Measurements from ENCODE around the gene TOGARAM2. TPM values are rescaled to one million over a fixed set of nuclear protein-coding genes. Genes with fewer than 3 reads are reported as not detected.

Gene TOGARAM2
- total RNA-seq, 1 experiment from 2014 or later: 0.76 TPM

DNA sequence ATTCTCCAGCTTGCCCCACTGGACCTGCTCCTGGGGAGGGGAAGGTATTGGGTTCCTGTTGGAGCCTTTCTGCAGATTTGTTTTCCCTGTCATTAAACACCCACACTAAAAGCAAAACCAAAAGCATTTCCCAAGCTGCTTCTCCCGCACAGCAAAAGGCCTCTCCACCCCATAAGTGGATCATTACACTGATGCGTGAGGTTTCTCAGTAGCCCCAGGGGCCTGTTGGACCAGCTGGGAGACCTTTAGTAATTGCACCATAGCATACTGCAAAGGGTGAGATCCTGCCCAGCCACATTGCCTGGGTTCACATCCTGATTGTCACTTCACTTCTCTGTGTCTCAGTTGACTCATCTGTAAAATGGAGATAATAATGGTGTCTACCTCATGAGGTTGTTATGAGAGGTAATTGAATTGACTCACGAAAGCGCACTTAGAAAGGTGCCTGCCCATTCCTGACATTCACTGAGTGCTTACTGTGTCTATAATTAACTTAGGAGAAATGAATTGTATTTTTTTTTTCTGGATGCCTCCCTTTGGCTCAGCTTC is 43.9 kb downstream of the TOGARAM2 start:
- RAD21 ChIA-PET (ENCODE audit: low non-redundant PET in 1 of 2, low total read pairs in 2 of 2, uncharacterized antibody in 2 of 2, unreplicated experiment in 2 of 2): no interaction called here
- intact Hi-C loops (cut with micrococcal nuclease): no loop called here
- Histone ChIP-seq H3K9me2 (ENCODE audit: insufficient read depth) (no peaks in the 10 kb centered on the region), H3K79me2 (ENCODE audit: insufficient read depth, low read length) (no peaks in the 10 kb centered on the region), H3K27ac (ENCODE audit: low read depth, low read length) (no peak overlapping the region), H3K9me3 (ENCODE audit: control insufficient read depth in 1 of 2, insufficient read depth in 1 of 2, low read depth in 1 of 2, low read length in 2 of 2) (no peaks in the 10 kb centered on the region), H3K4me3 (replicated peaks in 1 of 2; ENCODE audit: low read depth in 1 of 2, low read length in 2 of 2) (no peak overlapping the region), H4K20me1 (ENCODE audit: insufficient read depth) (no peaks in the 10 kb centered on the region), H2AFZ (ENCODE audit: low read depth, low read length, poor library complexity, severe bottlenecking) (no peak overlapping the region), H3K36me3 (ENCODE audit: control insufficient read depth in 1 of 2, insufficient read depth in 2 of 2, low read length in 2 of 2) (no peaks in the 10 kb centered on the region), H3K27me3 (ENCODE audit: insufficient read depth, low read length) (no peaks in the 10 kb centered on the region), H3K9ac (ENCODE audit: low read length) (no peak overlapping the region), H3K4me2 (ENCODE audit: low read length) (no peak overlapping the region), H3K4me1 (ENCODE audit: control insufficient read depth in 1 of 2, insufficient read depth in 2 of 2, low read length in 2 of 2) (no peaks in the 10 kb centered on the region)
- TF ChIP-seq RAD21 (IDR thresholded peaks at IDR 0.05; ENCODE audit: low read depth) (no peak), TCF7L2 (IDR thresholded peaks at IDR 0.05; ENCODE audit: borderline replicate concordance, extremely low read depth, insufficient read depth, insufficient read length) (no peak), ZFX (IDR thresholded peaks at IDR 0.05) (no peak), EGR1 (IDR thresholded peaks at IDR 0.05; ENCODE audit: low read depth) (no peak)
- ATAC-seq: no peak
- no peak for DNase-seq (ENCODE audit: low read depth, low spot score)
- BruUV-seq (replicated peaks): no TSS peak
- POLR2A ChIA-PET: no interaction called here
- CTCF ChIA-PET: no interaction called here

DNA sequence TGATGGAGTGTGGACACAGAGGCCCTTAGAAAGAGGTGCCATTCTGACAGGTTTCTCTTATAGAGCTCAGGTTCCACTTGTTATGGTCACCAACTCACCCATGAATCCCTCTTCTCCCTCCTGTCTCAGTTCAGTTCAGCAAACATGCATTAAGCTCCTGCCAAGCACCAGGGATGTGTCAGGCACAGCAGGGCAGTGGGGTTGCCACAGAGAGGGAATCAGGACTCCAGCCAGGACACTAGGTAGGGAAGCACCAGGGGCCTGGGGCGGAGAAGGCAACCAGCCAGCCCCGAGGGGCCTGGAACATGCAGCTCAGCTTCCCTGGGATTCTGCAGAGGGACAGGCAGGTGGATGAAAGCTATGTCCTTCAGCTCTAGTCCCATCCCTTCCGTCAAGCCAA is 44.6 kb downstream of the TOGARAM2 start:
- Histone ChIP-seq H3K9me2 (ENCODE audit: insufficient read depth) (no peaks in the 10 kb centered on the region), H3K4me2 (ENCODE audit: low read length) (no peak overlapping the region), H3K36me3 (ENCODE audit: control insufficient read depth in 1 of 2, insufficient read depth in 2 of 2, low read length in 2 of 2) (no peaks in the 10 kb centered on the region), H3K4me3 (replicated peaks in 1 of 2; ENCODE audit: low read depth in 1 of 2, low read length in 2 of 2) (no peak overlapping the region), H3K27ac (ENCODE audit: low read depth, low read length) (no peak overlapping the region), H3K9ac (ENCODE audit: low read length) (no peak overlapping the region), H3K27me3 (ENCODE audit: insufficient read depth, low read length) (no peaks in the 10 kb centered on the region), H2AFZ (ENCODE audit: low read depth, low read length, poor library complexity, severe bottlenecking) (no peak overlapping the region), H3K79me2 (ENCODE audit: insufficient read depth, low read length) (no peaks in the 10 kb centered on the region), H3K9me3 (ENCODE audit: control insufficient read depth in 1 of 2, insufficient read depth in 1 of 2, low read depth in 1 of 2, low read length in 2 of 2) (no peaks in the 10 kb centered on the region), H3K4me1 (ENCODE audit: control insufficient read depth in 1 of 2, insufficient read depth in 2 of 2, low read length in 2 of 2) (no peaks in the 10 kb centered on the region), H4K20me1 (ENCODE audit: insufficient read depth) (no peaks in the 10 kb centered on the region)
- no TSS peak for BruUV-seq (replicated peaks)
- no peak for ATAC-seq
- ChIA-PET POLR2A (no interaction called here), RAD21 (ENCODE audit: low non-redundant PET in 1 of 2, low total read pairs in 2 of 2, uncharacterized antibody in 2 of 2, unreplicated experiment in 2 of 2) (no interaction called here), CTCF (no interaction called here)
- TF ChIP-seq, protein P1, sequence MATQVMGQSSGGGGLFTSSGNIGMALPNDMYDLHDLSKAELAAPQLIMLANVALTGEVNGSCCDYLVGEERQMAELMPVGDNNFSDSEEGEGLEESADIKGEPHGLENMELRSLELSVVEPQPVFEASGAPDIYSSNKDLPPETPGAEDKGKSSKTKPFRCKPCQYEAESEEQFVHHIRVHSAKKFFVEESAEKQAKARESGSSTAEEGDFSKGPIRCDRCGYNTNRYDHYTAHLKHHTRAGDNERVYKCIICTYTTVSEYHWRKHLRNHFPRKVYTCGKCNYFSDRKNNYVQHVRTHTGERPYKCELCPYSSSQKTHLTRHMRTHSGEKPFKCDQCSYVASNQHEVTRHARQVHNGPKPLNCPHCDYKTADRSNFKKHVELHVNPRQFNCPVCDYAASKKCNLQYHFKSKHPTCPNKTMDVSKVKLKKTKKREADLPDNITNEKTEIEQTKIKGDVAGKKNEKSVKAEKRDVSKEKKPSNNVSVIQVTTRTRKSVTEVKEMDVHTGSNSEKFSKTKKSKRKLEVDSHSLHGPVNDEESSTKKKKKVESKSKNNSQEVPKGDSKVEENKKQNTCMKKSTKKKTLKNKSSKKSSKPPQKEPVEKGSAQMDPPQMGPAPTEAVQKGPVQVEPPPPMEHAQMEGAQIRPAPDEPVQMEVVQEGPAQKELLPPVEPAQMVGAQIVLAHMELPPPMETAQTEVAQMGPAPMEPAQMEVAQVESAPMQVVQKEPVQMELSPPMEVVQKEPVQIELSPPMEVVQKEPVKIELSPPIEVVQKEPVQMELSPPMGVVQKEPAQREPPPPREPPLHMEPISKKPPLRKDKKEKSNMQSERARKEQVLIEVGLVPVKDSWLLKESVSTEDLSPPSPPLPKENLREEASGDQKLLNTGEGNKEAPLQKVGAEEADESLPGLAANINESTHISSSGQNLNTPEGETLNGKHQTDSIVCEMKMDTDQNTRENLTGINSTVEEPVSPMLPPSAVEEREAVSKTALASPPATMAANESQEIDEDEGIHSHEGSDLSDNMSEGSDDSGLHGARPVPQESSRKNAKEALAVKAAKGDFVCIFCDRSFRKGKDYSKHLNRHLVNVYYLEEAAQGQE (IDR thresholded peaks at IDR 0.05; ENCODE audit: low read depth): no peak
- no peak for TF ChIP-seq RAD21 (IDR thresholded peaks at IDR 0.05; ENCODE audit: low read depth)
- TF ChIP-seq JUND (IDR thresholded peaks at IDR 0.05): no peak
- TF ChIP-seq, protein P2, sequence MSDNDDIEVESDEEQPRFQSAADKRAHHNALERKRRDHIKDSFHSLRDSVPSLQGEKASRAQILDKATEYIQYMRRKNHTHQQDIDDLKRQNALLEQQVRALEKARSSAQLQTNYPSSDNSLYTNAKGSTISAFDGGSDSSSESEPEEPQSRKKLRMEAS (IDR thresholded peaks at IDR 0.05): no peak
- TF ChIP-seq SIN3A (IDR thresholded peaks at IDR 0.05; ENCODE audit: low read depth): no peak
- no peak for TF ChIP-seq FOSL1 (IDR thresholded peaks at IDR 0.05; ENCODE audit: low read depth)
- no peak for DNase-seq (ENCODE audit: low read depth, low spot score)
- intact Hi-C loops (cut with micrococcal nuclease): no loop called here
